HEK293 (cell line): ENCODE data around the gene EDA.
A peak's percentile ranks its signal among the peaks of the same experiment; 100 is the strongest.

Experiments used
- EGR2 ChIP-seq: fragments of 450-650 bp; formaldehyde crosslinking; IDR thresholded peaks from 2 replicates; pipeline ENCODE4 v1.5.1; 2016; ENCODE audit warnings: low read depth, missing biosample characterization, missing genetic modification characterization
- GLIS1 ChIP-seq: fragments of 450-650 bp; formaldehyde crosslinking; IDR thresholded peaks from 2 replicates; pipeline ENCODE4 v1.5.1; 2016; ENCODE audit warnings: missing biosample characterization, missing genetic modification characterization
- SP7 ChIP-seq: fragments of 450-650 bp; formaldehyde crosslinking; IDR thresholded peaks from 2 replicates; pipeline ENCODE4 v1.5.1; 2016; ENCODE audit warnings: missing biosample characterization, missing genetic modification characterization
- ZBTB21 ChIP-seq: fragments of 450-650 bp; formaldehyde crosslinking; IDR thresholded peaks from 2 replicates; pipeline ENCODE4 v1.5.1; 2017; ENCODE audit warnings: missing biosample characterization, missing genetic modification characterization
- ZBTB48 ChIP-seq: fragments of 450-650 bp; formaldehyde crosslinking; IDR thresholded peaks from 2 replicates; pipeline ENCODE4 v1.5.1; 2016; ENCODE audit warnings: missing biosample characterization, missing genetic modification characterization
- ZBTB7A ChIP-seq: fragments of 450-650 bp; formaldehyde crosslinking; IDR thresholded peaks from 2 replicates; pipeline ENCODE4 v1.5.1; 2016; ENCODE audit warnings: low read depth, missing biosample characterization, missing genetic modification characterization
- ZFHX2 ChIP-seq: fragments of 450-650 bp; formaldehyde crosslinking; conservative IDR thresholded peaks from 2 replicates; pipeline ENCODE4 v1.5.1; 2016; ENCODE audit warnings: missing biosample characterization, missing genetic modification characterization
- ZNF391 ChIP-seq: fragments of 450-650 bp; formaldehyde crosslinking; IDR thresholded peaks from 2 replicates; pipeline ENCODE4 v1.5.1; 2016; ENCODE audit warnings: low read depth, missing biosample characterization, missing genetic modification characterization, borderline replicate concordance
- ZNF394 ChIP-seq: fragments of 450-650 bp; formaldehyde crosslinking; IDR thresholded peaks from 2 replicates; pipeline ENCODE4 v1.5.1; 2016; ENCODE audit warnings: missing biosample characterization, missing genetic modification characterization, mild to moderate bottlenecking, moderate library complexity, borderline replicate concordance
- ZNF521 ChIP-seq: fragments of 450-650 bp; formaldehyde crosslinking; IDR thresholded peaks from 2 replicates; pipeline ENCODE4 v1.5.1; 2017; ENCODE audit warnings: missing biosample characterization, mild to moderate bottlenecking, missing genetic modification characterization
- ZNF544 ChIP-seq: fragments of 450-650 bp; formaldehyde crosslinking; IDR thresholded peaks from 2 replicates; pipeline ENCODE4 v1.5.0; 2017; ENCODE audit warnings: missing biosample characterization, missing genetic modification characterization
- ZNF585B ChIP-seq: fragments of 450-650 bp; formaldehyde crosslinking; IDR thresholded peaks from 2 replicates; pipeline ENCODE4 v1.5.1; 2016; ENCODE audit warnings: missing biosample characterization, missing genetic modification characterization
- ZNF747 ChIP-seq: fragments of 450-650 bp; formaldehyde crosslinking; IDR thresholded peaks from 2 replicates; pipeline ENCODE4 v1.5.1; 2016; ENCODE audit warnings: missing biosample characterization, missing genetic modification characterization
- ZNF785 ChIP-seq: fragments of 450-650 bp; formaldehyde crosslinking; IDR thresholded peaks from 2 replicates; pipeline ENCODE4 v1.5.1; 2016; ENCODE audit warnings: missing biosample characterization, missing genetic modification characterization
- TF ChIP-seq, protein P1 (sequence below): fragments of 450-650 bp; formaldehyde crosslinking; IDR thresholded peaks from 2 replicates; pipeline ENCODE4 v1.5.1; 2016; ENCODE audit warnings: missing biosample characterization, missing genetic modification characterization, low read depth
- TF ChIP-seq, protein P2 (sequence below): fragments of 450-650 bp; formaldehyde crosslinking; IDR thresholded peaks from 2 replicates; pipeline ENCODE4 v1.5.1; 2016; ENCODE audit warnings: missing biosample characterization, missing genetic modification characterization
- TF ChIP-seq, protein P3 (sequence below): fragments of 450-650 bp; formaldehyde crosslinking; IDR thresholded peaks from 2 replicates; pipeline ENCODE4 v1.5.1; 2016; ENCODE audit warnings: missing biosample characterization, missing genetic modification characterization
- TF ChIP-seq, protein P4 (sequence below): fragments of 450-650 bp; IDR thresholded peaks from 2 replicates; pipeline ENCODE4 v1.5.1; 2018; ENCODE audit warnings: missing biosample characterization, mild to moderate bottlenecking, missing genetic modification characterization
- TF ChIP-seq, protein P5 (sequence below): fragments of 450-650 bp; formaldehyde crosslinking; IDR thresholded peaks from 2 replicates; pipeline ENCODE4 v1.5.1; 2016; ENCODE audit warnings: missing biosample characterization, missing genetic modification characterization
- TF ChIP-seq, protein P6 (sequence below): fragments of 450-650 bp; formaldehyde crosslinking; IDR thresholded peaks from 2 replicates; pipeline ENCODE4 v1.5.1; 2016; ENCODE audit warnings: missing biosample characterization, missing genetic modification characterization

Gene EDA

DNA sequence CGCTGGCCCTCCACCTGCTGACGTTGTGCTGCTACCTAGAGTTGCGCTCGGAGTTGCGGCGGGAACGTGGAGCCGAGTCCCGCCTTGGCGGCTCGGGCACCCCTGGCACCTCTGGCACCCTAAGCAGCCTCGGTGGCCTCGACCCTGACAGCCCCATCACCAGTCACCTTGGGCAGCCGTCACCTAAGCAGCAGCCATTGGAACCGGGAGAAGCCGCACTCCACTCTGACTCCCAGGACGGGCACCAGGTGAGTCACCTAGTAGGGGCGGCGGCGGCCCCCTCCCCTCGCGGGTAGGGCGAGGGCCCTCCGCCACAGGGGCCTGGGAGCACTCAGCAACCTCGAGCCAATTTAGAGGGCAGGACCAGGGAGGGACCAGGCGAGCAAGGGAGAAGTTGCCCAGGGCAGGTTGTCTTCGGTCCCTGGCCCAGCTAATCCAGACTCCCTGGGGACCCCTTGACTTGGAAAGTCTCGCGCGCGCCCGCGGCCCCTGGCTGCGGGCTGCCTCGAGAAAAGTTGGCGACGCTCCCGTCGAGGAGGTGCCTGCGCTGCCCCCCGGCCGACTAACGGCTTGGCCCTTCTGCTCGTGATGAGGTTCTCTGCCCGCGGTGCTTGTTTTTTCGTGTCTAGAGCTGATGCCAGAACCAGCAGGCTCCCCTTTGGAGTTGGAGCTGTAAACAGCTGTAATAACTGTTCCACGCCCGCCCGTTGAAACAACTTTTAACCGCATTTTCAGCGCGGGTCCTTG, 717 bp downstream of the EDA start (continued):
- TF ChIP-seq, protein P1, sequence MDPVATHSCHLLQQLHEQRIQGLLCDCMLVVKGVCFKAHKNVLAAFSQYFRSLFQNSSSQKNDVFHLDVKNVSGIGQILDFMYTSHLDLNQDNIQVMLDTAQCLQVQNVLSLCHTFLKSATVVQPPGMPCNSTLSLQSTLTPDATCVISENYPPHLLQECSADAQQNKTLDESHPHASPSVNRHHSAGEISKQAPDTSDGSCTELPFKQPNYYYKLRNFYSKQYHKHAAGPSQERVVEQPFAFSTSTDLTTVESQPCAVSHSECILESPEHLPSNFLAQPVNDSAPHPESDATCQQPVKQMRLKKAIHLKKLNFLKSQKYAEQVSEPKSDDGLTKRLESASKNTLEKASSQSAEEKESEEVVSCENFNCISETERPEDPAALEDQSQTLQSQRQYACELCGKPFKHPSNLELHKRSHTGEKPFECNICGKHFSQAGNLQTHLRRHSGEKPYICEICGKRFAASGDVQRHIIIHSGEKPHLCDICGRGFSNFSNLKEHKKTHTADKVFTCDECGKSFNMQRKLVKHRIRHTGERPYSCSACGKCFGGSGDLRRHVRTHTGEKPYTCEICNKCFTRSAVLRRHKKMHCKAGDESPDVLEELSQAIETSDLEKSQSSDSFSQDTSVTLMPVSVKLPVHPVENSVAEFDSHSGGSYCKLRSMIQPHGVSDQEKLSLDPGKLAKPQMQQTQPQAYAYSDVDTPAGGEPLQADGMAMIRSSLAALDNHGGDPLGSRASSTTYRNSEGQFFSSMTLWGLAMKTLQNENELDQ, result no peak
- TF ChIP-seq, protein P2, sequence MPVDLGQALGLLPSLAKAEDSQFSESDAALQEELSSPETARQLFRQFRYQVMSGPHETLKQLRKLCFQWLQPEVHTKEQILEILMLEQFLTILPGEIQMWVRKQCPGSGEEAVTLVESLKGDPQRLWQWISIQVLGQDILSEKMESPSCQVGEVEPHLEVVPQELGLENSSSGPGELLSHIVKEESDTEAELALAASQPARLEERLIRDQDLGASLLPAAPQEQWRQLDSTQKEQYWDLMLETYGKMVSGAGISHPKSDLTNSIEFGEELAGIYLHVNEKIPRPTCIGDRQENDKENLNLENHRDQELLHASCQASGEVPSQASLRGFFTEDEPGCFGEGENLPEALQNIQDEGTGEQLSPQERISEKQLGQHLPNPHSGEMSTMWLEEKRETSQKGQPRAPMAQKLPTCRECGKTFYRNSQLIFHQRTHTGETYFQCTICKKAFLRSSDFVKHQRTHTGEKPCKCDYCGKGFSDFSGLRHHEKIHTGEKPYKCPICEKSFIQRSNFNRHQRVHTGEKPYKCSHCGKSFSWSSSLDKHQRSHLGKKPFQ (tag by site-specific recombination), result peak; percentile 63; the same call in 1 of the 2 replicates
- TF ChIP-seq GLIS1 (tag by site-specific recombination), result peak; percentile 58; the same call in 1 of the 2 replicates
- TF ChIP-seq ZBTB48 (tag by site-specific recombination), result peak; percentile 98
- no peak for TF ChIP-seq ZNF521 (tag by site-specific recombination)
- no peak for TF ChIP-seq ZBTB21
- peak; percentile 44; the same call in 1 of the 2 replicates for TF ChIP-seq ZNF394
- no peak for TF ChIP-seq ZNF585B (tag by site-specific recombination)
- TF ChIP-seq EGR2 (tag by site-specific recombination), result no peak
- TF ChIP-seq ZFHX2, result no peak
- TF ChIP-seq, protein P3, sequence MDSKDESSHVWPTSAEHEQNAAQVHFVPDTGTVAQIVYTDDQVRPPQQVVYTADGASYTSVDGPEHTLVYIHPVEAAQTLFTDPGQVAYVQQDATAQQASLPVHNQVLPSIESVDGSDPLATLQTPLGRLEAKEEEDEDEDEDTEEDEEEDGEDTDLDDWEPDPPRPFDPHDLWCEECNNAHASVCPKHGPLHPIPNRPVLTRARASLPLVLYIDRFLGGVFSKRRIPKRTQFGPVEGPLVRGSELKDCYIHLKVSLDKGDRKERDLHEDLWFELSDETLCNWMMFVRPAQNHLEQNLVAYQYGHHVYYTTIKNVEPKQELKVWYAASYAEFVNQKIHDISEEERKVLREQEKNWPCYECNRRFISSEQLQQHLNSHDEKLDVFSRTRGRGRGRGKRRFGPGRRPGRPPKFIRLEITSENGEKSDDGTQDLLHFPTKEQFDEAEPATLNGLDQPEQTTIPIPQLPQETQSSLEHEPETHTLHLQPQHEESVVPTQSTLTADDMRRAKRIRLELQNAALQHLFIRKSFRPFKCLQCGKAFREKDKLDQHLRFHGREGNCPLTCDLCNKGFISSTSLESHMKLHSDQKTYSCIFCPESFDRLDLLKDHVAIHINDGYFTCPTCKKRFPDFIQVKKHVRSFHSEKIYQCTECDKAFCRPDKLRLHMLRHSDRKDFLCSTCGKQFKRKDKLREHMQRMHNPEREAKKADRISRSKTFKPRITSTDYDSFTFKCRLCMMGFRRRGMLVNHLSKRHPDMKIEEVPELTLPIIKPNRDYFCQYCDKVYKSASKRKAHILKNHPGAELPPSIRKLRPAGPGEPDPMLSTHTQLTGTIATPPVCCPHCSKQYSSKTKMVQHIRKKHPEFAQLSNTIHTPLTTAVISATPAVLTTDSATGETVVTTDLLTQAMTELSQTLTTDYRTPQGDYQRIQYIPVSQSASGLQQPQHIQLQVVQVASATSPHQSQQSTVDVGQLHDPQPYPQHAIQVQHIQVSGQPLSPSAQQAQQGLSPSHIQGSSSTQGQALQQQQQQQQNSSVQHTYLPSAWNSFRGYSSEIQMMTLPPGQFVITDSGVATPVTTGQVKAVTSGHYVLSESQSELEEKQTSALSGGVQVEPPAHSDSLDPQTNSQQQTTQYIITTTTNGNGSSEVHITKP, result peak; percentile 81
- TF ChIP-seq ZNF785 (tag by site-specific recombination), result no peak
- no peak for TF ChIP-seq ZNF747 (tag by site-specific recombination)
- no peak for TF ChIP-seq ZNF391 (tag by site-specific recombination)
- TF ChIP-seq, protein P4, sequence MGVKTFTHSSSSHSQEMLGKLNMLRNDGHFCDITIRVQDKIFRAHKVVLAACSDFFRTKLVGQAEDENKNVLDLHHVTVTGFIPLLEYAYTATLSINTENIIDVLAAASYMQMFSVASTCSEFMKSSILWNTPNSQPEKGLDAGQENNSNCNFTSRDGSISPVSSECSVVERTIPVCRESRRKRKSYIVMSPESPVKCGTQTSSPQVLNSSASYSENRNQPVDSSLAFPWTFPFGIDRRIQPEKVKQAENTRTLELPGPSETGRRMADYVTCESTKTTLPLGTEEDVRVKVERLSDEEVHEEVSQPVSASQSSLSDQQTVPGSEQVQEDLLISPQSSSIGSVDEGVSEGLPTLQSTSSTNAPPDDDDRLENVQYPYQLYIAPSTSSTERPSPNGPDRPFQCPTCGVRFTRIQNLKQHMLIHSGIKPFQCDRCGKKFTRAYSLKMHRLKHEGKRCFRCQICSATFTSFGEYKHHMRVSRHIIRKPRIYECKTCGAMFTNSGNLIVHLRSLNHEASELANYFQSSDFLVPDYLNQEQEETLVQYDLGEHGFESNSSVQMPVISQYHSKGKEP, result no peak
- TF ChIP-seq, protein P5, sequence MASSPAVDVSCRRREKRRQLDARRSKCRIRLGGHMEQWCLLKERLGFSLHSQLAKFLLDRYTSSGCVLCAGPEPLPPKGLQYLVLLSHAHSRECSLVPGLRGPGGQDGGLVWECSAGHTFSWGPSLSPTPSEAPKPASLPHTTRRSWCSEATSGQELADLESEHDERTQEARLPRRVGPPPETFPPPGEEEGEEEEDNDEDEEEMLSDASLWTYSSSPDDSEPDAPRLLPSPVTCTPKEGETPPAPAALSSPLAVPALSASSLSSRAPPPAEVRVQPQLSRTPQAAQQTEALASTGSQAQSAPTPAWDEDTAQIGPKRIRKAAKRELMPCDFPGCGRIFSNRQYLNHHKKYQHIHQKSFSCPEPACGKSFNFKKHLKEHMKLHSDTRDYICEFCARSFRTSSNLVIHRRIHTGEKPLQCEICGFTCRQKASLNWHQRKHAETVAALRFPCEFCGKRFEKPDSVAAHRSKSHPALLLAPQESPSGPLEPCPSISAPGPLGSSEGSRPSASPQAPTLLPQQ (tag by site-specific recombination), result no peak
- TF ChIP-seq SP7 (tag by site-specific recombination), result 0 out of 2 replicates have a peak, but pooled peaks have one; percentile 12
- TF ChIP-seq ZBTB7A (tag by site-specific recombination), result no peak
- TF ChIP-seq ZNF544 (tag by site-specific recombination), result no peak
- TF ChIP-seq, protein P6, sequence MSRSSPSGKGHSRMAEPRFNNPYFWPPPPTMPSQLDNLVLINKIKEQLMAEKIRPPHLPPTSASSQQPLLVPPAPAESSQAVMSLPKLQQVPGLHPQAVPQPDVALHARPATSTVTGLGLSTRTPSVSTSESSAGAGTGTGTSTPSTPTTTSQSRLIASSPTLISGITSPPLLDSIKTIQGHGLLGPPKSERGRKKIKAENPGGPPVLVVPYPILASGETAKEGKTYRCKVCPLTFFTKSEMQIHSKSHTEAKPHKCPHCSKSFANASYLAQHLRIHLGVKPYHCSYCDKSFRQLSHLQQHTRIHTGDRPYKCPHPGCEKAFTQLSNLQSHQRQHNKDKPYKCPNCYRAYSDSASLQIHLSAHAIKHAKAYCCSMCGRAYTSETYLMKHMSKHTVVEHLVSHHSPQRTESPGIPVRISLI, result no peak
